Ishikawa (cell line): ENCODE data around the gene GFOD2.

ENCODE experiments used
- CEBPB ChIP-seq: IDR thresholded peaks from 2 replicates; pipeline ENCODE4 v1.6.1; 2012
- CREB1 ChIP-seq: IDR thresholded peaks from 2 replicates; pipeline ENCODE4 v1.6.1; 2012; ENCODE audit warnings: low read depth
- EGR1 ChIP-seq: IDR thresholded peaks from 2 replicates; pipeline ENCODE4 v1.6.1; 2012
- EP300 ChIP-seq: IDR thresholded peaks from 2 replicates; pipeline ENCODE4 v1.6.1; 2012; ENCODE audit warnings: borderline replicate concordance
- FOXM1 ChIP-seq: IDR thresholded peaks from 2 replicates; pipeline ENCODE4 v1.6.1; 2012; ENCODE audit warnings: low read depth, borderline replicate concordance
- MAX ChIP-seq: IDR thresholded peaks from 2 replicates; pipeline ENCODE4 v1.6.1; 2012
- NFIC ChIP-seq: IDR thresholded peaks from 2 replicates; pipeline ENCODE4 v1.6.1; 2012
- RAD21 ChIP-seq: IDR thresholded peaks from 2 replicates; pipeline ENCODE4 v1.6.1; 2012; ENCODE audit warnings: low read depth
- REST ChIP-seq: IDR thresholded peaks from 2 replicates; pipeline ENCODE4 v1.6.1; 2012; ENCODE audit warnings: low read depth, mild to moderate bottlenecking
- TAF1 ChIP-seq: IDR thresholded peaks from 2 replicates; pipeline ENCODE4 v1.6.1; 2012; ENCODE audit warnings: low read depth, mild to moderate bottlenecking
- TCF12 ChIP-seq: IDR thresholded peaks from 2 replicates; pipeline ENCODE4 v1.6.1; 2012; ENCODE audit warnings: low read depth
- TEAD4 ChIP-seq: IDR thresholded peaks from 2 replicates; pipeline ENCODE4 v1.6.1; 2012
- USF1 ChIP-seq: IDR thresholded peaks from 2 replicates; pipeline ENCODE4 v1.6.1; 2012
- YY1 ChIP-seq: IDR thresholded peaks from 2 replicates; pipeline ENCODE4 v1.6.1; 2012; ENCODE audit warnings: low read depth
- ZBTB7A ChIP-seq: IDR thresholded peaks from 2 replicates; pipeline ENCODE4 v1.6.1; 2012; ENCODE audit warnings: low read depth

GFOD2 gene

GRCh38 chr16:67760206-67760955 lies 41.3 kb upstream of the GFOD2 start:
- TF ChIP-seq TEAD4 (no peak), FOXM1 (no peak), CEBPB (no peak), YY1 (no peak), TCF12 (no peak), NFIC (no peak), TAF1 (no peak), MAX (no peak), CREB1 (no peak), USF1 (no peak), EGR1 (no peak), RAD21 (no peak), EP300 (no peak)

- TF ChIP-seq FOXM1 (no peak), ZBTB7A (no peak), CEBPB (no peak), NFIC (no peak), TCF12 (no peak), MAX (no peak), EGR1 (no peak), EP300 (no peak), YY1 (no peak), TAF1 (no peak)
Measured at GRCh38 chr16:67758966-67759365, 39.9 kb upstream of the GFOD2 start.

- no peak for TF ChIP-seq REST
- TF ChIP-seq NFIC: no peak
- no peak for TF ChIP-seq CREB1
- TF ChIP-seq MAX: no peak
- no peak for TF ChIP-seq TCF12
- TF ChIP-seq FOXM1: no peak
- TF ChIP-seq TEAD4: no peak
- no peak for TF ChIP-seq YY1
- TF ChIP-seq EP300: no peak
- no peak for TF ChIP-seq EGR1
Measured at GRCh38 chr16:67758006-67758405, 38.9 kb upstream of the GFOD2 start.

GRCh38 chr16:67752641-67753040 lies 33.5 kb upstream of the GFOD2 start:
- no peak for TF ChIP-seq TCF12
- TF ChIP-seq FOXM1: no peak
- TF ChIP-seq ZBTB7A: no peak
- no peak for TF ChIP-seq REST
- no peak for TF ChIP-seq EP300
- TF ChIP-seq CREB1: no peak
- no peak for TF ChIP-seq EGR1
- no peak for TF ChIP-seq NFIC
- no peak for TF ChIP-seq YY1
- TF ChIP-seq MAX: no peak
- no peak for TF ChIP-seq TEAD4
- TF ChIP-seq RAD21: no peak
- TF ChIP-seq CEBPB: no peak

- TF ChIP-seq REST (no peak), CEBPB (no peak), RAD21 (no peak), TCF12 (no peak), USF1 (no peak), EP300 (no peak), FOXM1 (no peak), MAX (no peak), ZBTB7A (no peak), YY1 (no peak), TEAD4 (no peak), EGR1 (no peak), NFIC (no peak), TAF1 (no peak), CREB1 (no peak)
Measured at GRCh38 chr16:67750466-67750865, 31.4 kb upstream of the GFOD2 start.
